Gastrocnemius medialis (tissue), 4 donors: ENCODE measurements around the gene RNF220. TPM values are rescaled to one million over a fixed set of nuclear protein-coding genes. Genes with fewer than 3 reads are reported as not detected.

Experiments
- ATAC-seq, 2 donors: fragments of 150-250 bp; one replicate each; pipeline ENCODE4 v1.9.1; 2016
- DNase-seq, 2 donors: peaks; one replicate each; pipeline ENCODE4 v3.0.0-alpha.2; 2019
- H3K27ac ChIP-seq, 4 donors: fragments of 200-600 bp; sonication (generic); 1 replicate in 1 of 4; 2 replicates in 3 of 4; pipeline ENCODE4 v1.5.1; 2016 to 2018; ENCODE audit warnings: mild to moderate bottlenecking in 2 of 4, moderate library complexity in 1 of 4
- H3K27me3 ChIP-seq, 3 donors: fragments of 200-600 bp; sonication (generic) in 2 of 3; 1 replicate in 1 of 3; 2 replicates in 2 of 3; pipeline versions ENCODE4 v1.5.1 to v1.6.0; 2016 to 2019; ENCODE audit warnings: mild to moderate bottlenecking in 1 of 3, moderate library complexity in 1 of 3
- H3K36me3 ChIP-seq, 2 donors: fragments of 200-600 bp; sonication (generic) in 1 of 2; one replicate each; pipeline ENCODE4 v1.5.1; 2017 to 2018
- H3K4me1 ChIP-seq, 2 donors: fragments of 200-600 bp; sonication (generic) in 1 of 2; one replicate each; pipeline ENCODE4 v1.5.1; 2016 to 2017; ENCODE audit warnings: mild to moderate bottlenecking in 2 of 2
- H3K4me3 ChIP-seq, 4 donors: fragments of 200-600 bp; sonication (generic) in 3 of 4; 1 replicate in 1 of 4; 2 replicates in 3 of 4; pipeline ENCODE4 v1.5.1; 2016 to 2019; ENCODE audit warnings: mild to moderate bottlenecking in 2 of 4
- H3K9me3 ChIP-seq, 3 donors: fragments of 200-600 bp; sonication (generic) in 2 of 3; 1 replicate in 1 of 3; 2 replicates in 2 of 3; pipeline ENCODE4 v1.5.1; 2016 to 2019
- POLR2A ChIP-seq, 2 donors: fragments of 450-650 bp; IDR thresholded peaks; one replicate each; pipeline ENCODE4 v1.6.1; 2017; ENCODE audit warnings: antibody characterized with exemption in 2 of 2, mild to moderate bottlenecking in 2 of 2, moderate library complexity in 2 of 2
- in situ Hi-C, 4 donors: fragments of 200-750 bp; cut with MboI; loops; one replicate each; pipeline versions ENCODE4 v1.15.0 to v1.8.0; 2017; ENCODE audit warnings: low sequenced_read_pairs in 4 of 4
- intact Hi-C: fragments of 100-400 bp; cut with DNase I; formaldehyde crosslinking; loops from one replicate; pipeline ENCODE4 v1.15.1; 2023; ENCODE audit warnings: low total_unique reads
- total RNA-seq, 4 donors: library from RNA; depleted of rRNA; stranded (reverse); fragments of >200 nt; gene quantifications; one replicate each; pipeline versions ENCODE4 v1.1.0 to v1.2.3, GENCODE V29; 2016
- TF ChIP-seq, protein P1 (sequence below), 5 experiments: fragments of 450-650 bp in 3 of 5; fragments of 200-600 bp in 2 of 5; sonication (generic) in 2 of 5; IDR thresholded peaks in 4 of 5; conservative IDR thresholded peaks in 1 of 5; 1 replicate in 4 of 5; 2 replicates in 1 of 5; pipeline ENCODE4 v1.5.1; 2016 to 2019; ENCODE audit warnings: antibody characterized with exemption in 5 of 5, mild to moderate bottlenecking in 3 of 5, moderate library complexity in 3 of 5

Gene RNF220
- total RNA-seq, 4 donors from 2014 or later, result 91.2 to 172 (median 128) TPM

DNA sequence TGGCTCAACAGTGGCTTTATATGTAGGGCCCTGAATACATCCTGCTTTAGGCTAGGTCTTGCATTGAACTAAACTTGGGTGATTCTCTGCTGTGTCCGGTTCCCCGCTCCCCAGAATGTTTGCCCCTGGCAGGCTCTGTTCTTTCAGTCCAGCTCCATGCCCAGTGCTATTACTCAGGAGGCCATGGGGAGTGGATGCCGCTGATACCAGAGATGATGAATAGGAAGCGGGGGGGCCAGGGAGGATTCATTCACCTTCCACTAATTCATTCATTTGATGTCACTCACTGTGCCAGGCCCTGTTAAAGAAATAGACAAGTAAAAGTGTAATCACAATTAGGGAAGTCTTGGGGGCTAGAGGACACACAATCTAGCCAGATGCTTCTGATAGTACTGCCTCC lies 185.4 kb downstream of the RNF220 start:
- peaks cover 0 to 9% (median 5%) of the 10 kb centered on the region in 3 donors for H3K27me3 ChIP-seq
- ATAC-seq (no peak), DNase-seq (no peak)
- H3K9me3 ChIP-seq, result no peaks in the 10 kb centered on the region
- H3K4me3 ChIP-seq, result no peak overlapping the region
- H3K4me1 ChIP-seq, result no peaks in the 10 kb centered on the region
- TF ChIP-seq, protein P1, sequence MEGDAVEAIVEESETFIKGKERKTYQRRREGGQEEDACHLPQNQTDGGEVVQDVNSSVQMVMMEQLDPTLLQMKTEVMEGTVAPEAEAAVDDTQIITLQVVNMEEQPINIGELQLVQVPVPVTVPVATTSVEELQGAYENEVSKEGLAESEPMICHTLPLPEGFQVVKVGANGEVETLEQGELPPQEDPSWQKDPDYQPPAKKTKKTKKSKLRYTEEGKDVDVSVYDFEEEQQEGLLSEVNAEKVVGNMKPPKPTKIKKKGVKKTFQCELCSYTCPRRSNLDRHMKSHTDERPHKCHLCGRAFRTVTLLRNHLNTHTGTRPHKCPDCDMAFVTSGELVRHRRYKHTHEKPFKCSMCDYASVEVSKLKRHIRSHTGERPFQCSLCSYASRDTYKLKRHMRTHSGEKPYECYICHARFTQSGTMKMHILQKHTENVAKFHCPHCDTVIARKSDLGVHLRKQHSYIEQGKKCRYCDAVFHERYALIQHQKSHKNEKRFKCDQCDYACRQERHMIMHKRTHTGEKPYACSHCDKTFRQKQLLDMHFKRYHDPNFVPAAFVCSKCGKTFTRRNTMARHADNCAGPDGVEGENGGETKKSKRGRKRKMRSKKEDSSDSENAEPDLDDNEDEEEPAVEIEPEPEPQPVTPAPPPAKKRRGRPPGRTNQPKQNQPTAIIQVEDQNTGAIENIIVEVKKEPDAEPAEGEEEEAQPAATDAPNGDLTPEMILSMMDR (IDR thresholded peaks at IDR 0.05 in 4 of 5, conservative IDR thresholded peaks at IDR 0.05 in 1 of 5), result no peak
- no peak for TF ChIP-seq POLR2A (IDR thresholded peaks at IDR 0.05)
- intact Hi-C loops (loop anchor here (10.0 kb wide), 1 partner anchor 586 kb away; no protein-coding TSS in a partner anchor), in situ Hi-C loops (loop anchor here (10.0 to 25.0 kb wide), 5 partner anchors 203 to 378 kb away; partner anchors contain the start of gene DMAP1 (in 4 of the 4))
- H3K36me3 ChIP-seq, result no peaks in the 10 kb centered on the region
- H3K27ac ChIP-seq, result no peak overlapping the region

DNA sequence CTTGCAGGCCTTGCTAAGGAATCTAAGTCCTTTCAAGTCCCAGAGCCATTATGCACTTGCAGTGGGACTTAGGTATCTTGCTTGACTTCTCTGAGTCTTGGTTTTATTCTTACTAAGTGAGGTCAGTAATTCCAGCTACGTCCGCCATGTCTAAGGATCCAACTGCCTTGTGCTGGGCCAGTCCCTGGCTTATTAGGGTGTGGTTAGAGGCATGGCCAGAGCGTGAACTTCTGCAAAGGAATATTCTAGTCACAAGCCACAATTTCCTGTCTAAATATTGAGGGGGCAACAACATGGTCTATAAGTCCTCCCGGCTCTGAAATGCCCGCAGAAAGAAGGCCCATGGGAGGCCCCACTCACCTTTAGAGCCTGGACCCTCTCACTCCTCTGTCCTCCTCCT lies 186.3 kb downstream of the RNF220 start:
- Histone ChIP-seq H3K27me3 (peaks cover 0 to 1% (median 0%) of the 10 kb centered on the region in 3 donors), H3K4me3 (no peak overlapping the region), H3K9me3 (no peaks in the 10 kb centered on the region), H3K27ac (no peak overlapping the region), H3K4me1 (no peaks in the 10 kb centered on the region), H3K36me3 (no peaks in the 10 kb centered on the region)
- intact Hi-C loops (loop anchor here (10.0 kb wide), 1 partner anchor 587 kb away; no protein-coding TSS in a partner anchor), in situ Hi-C loops (loop anchor here (10.0 to 25.0 kb wide), 5 partner anchors 204 to 379 kb away; partner anchors contain the start of gene DMAP1 (in 4 of the 4))
- no peak for DNase-seq
- ATAC-seq, result no peak
- no peak for TF ChIP-seq POLR2A (IDR thresholded peaks at IDR 0.05)
- TF ChIP-seq, protein P1 (IDR thresholded peaks at IDR 0.05 in 4 of 5, conservative IDR thresholded peaks at IDR 0.05 in 1 of 5), result no peak

DNA sequence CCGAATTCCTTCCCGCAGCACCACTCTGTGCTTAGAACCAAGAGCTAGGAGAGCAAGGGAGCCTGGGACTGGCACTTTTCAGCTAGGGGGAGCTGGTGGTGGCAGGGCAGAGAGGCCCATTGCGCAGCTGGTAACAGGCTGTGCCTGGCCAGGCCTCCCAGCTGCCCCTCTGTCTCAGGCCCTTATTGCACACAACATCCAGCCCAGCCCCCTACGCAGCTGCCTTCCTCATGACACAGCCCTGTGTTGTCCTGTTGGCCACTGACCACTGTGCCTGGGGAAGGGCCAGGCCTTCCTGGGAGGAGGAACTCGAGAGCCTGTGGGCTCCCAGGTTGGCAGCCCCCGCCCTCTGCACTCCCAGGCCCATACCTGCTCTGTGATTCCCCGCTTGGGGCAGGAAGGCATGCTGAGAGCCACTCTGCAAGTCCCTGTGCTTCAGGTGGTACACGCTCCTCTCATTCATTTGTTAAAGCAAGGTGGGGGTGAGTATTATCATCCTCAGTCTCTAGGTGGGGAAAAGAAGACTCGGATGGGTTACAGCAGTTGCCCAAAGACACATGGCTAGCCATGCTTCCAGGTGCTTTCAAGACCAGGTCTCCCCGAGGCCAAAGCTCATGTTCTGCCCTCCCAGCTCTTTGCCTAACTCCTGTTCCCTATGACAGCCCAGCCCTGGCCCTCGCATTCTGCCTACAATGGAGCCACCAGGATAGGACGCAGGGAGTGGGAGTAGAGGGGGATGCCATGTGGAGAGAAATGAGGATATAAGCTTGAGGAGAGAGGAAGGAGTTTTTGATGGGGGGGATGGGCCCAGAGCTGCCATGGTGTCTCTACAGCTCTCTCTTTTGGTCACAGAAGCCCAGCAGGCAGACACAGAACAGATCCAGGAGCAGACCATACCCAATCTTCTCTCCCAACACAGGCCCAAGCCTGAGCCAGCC lies 187.4 kb downstream of the RNF220 start:
- no peak for DNase-seq
- H3K27me3 ChIP-seq, result no peaks in the 10 kb centered on the region
- no peak for ATAC-seq
- no peak overlapping the region for H3K27ac ChIP-seq
- H3K36me3 ChIP-seq, result no peaks in the 10 kb centered on the region
- no peak overlapping the region for H3K4me3 ChIP-seq
- no peaks in the 10 kb centered on the region for H3K9me3 ChIP-seq
- intact Hi-C loops (loop anchor here (10.0 kb wide), 1 partner anchor 588 kb away; no protein-coding TSS in a partner anchor), in situ Hi-C loops (loop anchor here (10.0 to 25.0 kb wide), 5 partner anchors 205 to 380 kb away; partner anchors contain the start of gene DMAP1 (in 4 of the 4))
- no peaks in the 10 kb centered on the region for H3K4me1 ChIP-seq
- TF ChIP-seq, protein P1 (IDR thresholded peaks at IDR 0.05 in 4 of 5, conservative IDR thresholded peaks at IDR 0.05 in 1 of 5), result no peak
- no peak for TF ChIP-seq POLR2A (IDR thresholded peaks at IDR 0.05)

DNA sequence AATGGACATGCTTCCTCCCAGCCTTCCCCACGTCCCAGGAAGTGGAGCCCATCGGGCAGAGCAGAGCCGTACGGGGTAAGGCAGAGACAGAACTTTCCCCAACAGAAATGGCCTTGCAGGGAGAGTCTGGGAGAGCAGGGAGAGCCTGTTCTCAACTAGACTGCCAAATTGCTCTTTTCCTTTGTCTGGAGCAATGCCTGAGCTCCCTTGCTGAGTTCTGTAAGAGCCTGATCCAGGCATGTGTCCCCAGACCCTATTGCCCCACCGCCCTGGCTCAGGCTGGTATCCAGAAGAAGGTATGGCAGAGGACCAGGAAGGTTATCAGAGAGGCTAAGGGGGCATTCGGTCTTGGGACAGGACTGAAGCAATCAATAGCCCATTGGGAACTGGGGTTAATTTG lies 189.3 kb downstream of the RNF220 start:
- TF ChIP-seq POLR2A (IDR thresholded peaks at IDR 0.05), result no peak
- TF ChIP-seq, protein P1 (IDR thresholded peaks at IDR 0.05 in 4 of 5, conservative IDR thresholded peaks at IDR 0.05 in 1 of 5), result no peak
- DNase-seq (no peak), ATAC-seq (no peak)
- Histone ChIP-seq H3K27ac (no peak overlapping the region), H3K4me3 (no peak overlapping the region), H3K4me1 (no peaks in the 10 kb centered on the region), H3K27me3 (peaks cover 0 to 10% (median 0%) of the 10 kb centered on the region in 3 donors), H3K9me3 (no peaks in the 10 kb centered on the region), H3K36me3 (no peaks in the 10 kb centered on the region)
- in situ Hi-C loops, result loop anchor here (10.0 to 25.0 kb wide), 5 partner anchors 207 to 382 kb away; partner anchors contain the start of gene DMAP1 (in 4 of the 4)
- intact Hi-C loops, result loop anchor here (10.0 kb wide), 1 partner anchor 590 kb away; no protein-coding TSS in a partner anchor
